ENCODE measurements around the gene DGLUCY. TPM values are rescaled to one million over a fixed set of nuclear protein-coding genes. Genes with fewer than 3 reads are reported as not detected.

DGLUCY gene
- total RNA-seq, 1 experiment from 2014 or later, result 54.8 TPM

DNA sequence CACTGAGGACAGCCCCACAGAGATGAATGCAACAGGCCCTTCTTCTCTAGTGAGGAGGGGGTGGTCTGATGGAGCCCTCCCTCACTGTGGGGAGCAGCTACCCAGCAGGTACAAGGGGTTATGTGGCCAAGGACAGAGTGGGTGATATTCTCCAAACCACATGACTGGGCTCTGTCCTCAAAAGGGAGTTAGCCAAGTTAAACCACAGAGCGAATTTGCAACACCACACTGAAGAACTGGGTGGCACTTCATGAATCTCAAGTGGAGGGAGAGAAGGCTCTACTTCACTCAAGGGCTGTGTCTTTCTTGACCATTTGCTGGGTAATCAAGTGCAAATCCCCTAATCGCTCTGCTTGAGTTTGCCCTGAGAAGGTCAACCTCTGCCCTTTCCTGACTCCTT is 118.2 kb downstream of the DGLUCY start:
- no peaks in the 10 kb centered on the region for H3K4me1 ChIP-seq
- DNase-seq, result no peak
- TF ChIP-seq, protein P1, sequence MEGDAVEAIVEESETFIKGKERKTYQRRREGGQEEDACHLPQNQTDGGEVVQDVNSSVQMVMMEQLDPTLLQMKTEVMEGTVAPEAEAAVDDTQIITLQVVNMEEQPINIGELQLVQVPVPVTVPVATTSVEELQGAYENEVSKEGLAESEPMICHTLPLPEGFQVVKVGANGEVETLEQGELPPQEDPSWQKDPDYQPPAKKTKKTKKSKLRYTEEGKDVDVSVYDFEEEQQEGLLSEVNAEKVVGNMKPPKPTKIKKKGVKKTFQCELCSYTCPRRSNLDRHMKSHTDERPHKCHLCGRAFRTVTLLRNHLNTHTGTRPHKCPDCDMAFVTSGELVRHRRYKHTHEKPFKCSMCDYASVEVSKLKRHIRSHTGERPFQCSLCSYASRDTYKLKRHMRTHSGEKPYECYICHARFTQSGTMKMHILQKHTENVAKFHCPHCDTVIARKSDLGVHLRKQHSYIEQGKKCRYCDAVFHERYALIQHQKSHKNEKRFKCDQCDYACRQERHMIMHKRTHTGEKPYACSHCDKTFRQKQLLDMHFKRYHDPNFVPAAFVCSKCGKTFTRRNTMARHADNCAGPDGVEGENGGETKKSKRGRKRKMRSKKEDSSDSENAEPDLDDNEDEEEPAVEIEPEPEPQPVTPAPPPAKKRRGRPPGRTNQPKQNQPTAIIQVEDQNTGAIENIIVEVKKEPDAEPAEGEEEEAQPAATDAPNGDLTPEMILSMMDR (IDR thresholded peaks at IDR 0.05; ENCODE audit: insufficient read depth in 1 of 2, low read depth in 1 of 2, low read length in 1 of 2, severe bottlenecking in 1 of 2, unreplicated experiment in 1 of 2), result no peak
- H3K4me1 Mint-ChIP-seq (ENCODE audit: low read depth, unreplicated experiment), result no peaks in the 10 kb centered on the region
- H3K27me3 ChIP-seq (replicated peaks; ENCODE audit: control insufficient read depth, insufficient read depth, low read length), result no peaks in the 10 kb centered on the region
- H3K4me3 Mint-ChIP-seq (ENCODE audit: unreplicated experiment), result no peak overlapping the region
- no peak overlapping the region for H3K27ac Mint-ChIP-seq (ENCODE audit: unreplicated experiment)
- 0 out of 2 replicates have a peak, but pooled peaks cover 6% of the 10 kb centered on the region for H3K9me3 ChIP-seq
- ChIA-PET POLR2A (no interaction called here), CTCF (no interaction called here)
- H3K27me3 Mint-ChIP-seq (ENCODE audit: insufficient read depth, unreplicated experiment), result no peaks in the 10 kb centered on the region
- intact Hi-C loops (cut with micrococcal nuclease; ENCODE audit: unreplicated experiment), result no loop called here
- no peaks in the 10 kb centered on the region for H3K36me3 Mint-ChIP-seq (ENCODE audit: insufficient read depth, unreplicated experiment)
- no peaks in the 10 kb centered on the region for H3K36me3 ChIP-seq (ENCODE audit: control insufficient read depth, insufficient read depth, low read length)
- H3K4me3 ChIP-seq (ENCODE audit: low read depth, low read length), result no peak overlapping the region
- BruUV-seq (replicated peaks), result no TSS peak
- no peaks in the 10 kb centered on the region for H3K9me3 Mint-ChIP-seq (ENCODE audit: unreplicated experiment)

DNA sequence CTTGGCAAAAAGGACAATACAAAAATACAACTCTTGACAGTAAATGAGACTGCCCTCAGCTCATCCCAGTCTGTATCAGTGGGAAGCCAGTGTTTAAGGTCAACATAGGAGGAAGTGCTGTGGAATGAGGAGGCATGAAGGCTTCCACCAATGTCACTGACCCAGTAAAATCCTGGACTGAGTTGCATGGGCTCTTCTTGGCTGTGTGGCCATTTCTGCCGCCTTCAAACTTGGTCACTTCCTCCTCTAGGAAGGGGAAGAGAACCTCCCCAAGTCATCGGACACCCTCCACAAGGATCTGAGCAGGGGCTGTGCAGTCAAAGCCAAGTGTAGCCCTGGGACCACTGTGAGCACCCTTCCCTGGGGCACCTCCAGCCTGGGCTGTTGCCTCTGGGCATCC is 118.7 kb downstream of the DGLUCY start:
- TF ChIP-seq, protein P1 (IDR thresholded peaks at IDR 0.05; ENCODE audit: insufficient read depth in 1 of 2, low read depth in 1 of 2, low read length in 1 of 2, severe bottlenecking in 1 of 2, unreplicated experiment in 1 of 2), result no peak
- intact Hi-C loops (cut with micrococcal nuclease; ENCODE audit: unreplicated experiment), result no loop called here
- H3K36me3 Mint-ChIP-seq (ENCODE audit: insufficient read depth, unreplicated experiment), result no peaks in the 10 kb centered on the region
- ChIA-PET POLR2A (no interaction called here), CTCF (no interaction called here)
- no peak overlapping the region for H3K4me3 Mint-ChIP-seq (ENCODE audit: unreplicated experiment)
- no peaks in the 10 kb centered on the region for H3K27me3 ChIP-seq (replicated peaks; ENCODE audit: control insufficient read depth, insufficient read depth, low read length)
- no peaks in the 10 kb centered on the region for H3K9me3 Mint-ChIP-seq (ENCODE audit: unreplicated experiment)
- no peak for DNase-seq
- H3K4me3 ChIP-seq (ENCODE audit: low read depth, low read length), result no peak overlapping the region
- H3K4me1 Mint-ChIP-seq (ENCODE audit: low read depth, unreplicated experiment), result no peaks in the 10 kb centered on the region
- no peaks in the 10 kb centered on the region for H3K4me1 ChIP-seq
- H3K9me3 ChIP-seq, result 0 out of 2 replicates have a peak, but pooled peaks cover 6% of the 10 kb centered on the region
- no peaks in the 10 kb centered on the region for H3K27me3 Mint-ChIP-seq (ENCODE audit: insufficient read depth, unreplicated experiment)
- BruUV-seq (replicated peaks), result no TSS peak
- H3K27ac Mint-ChIP-seq (ENCODE audit: unreplicated experiment), result no peak overlapping the region
- H3K36me3 ChIP-seq (ENCODE audit: control insufficient read depth, insufficient read depth, low read length), result no peaks in the 10 kb centered on the region

DNA sequence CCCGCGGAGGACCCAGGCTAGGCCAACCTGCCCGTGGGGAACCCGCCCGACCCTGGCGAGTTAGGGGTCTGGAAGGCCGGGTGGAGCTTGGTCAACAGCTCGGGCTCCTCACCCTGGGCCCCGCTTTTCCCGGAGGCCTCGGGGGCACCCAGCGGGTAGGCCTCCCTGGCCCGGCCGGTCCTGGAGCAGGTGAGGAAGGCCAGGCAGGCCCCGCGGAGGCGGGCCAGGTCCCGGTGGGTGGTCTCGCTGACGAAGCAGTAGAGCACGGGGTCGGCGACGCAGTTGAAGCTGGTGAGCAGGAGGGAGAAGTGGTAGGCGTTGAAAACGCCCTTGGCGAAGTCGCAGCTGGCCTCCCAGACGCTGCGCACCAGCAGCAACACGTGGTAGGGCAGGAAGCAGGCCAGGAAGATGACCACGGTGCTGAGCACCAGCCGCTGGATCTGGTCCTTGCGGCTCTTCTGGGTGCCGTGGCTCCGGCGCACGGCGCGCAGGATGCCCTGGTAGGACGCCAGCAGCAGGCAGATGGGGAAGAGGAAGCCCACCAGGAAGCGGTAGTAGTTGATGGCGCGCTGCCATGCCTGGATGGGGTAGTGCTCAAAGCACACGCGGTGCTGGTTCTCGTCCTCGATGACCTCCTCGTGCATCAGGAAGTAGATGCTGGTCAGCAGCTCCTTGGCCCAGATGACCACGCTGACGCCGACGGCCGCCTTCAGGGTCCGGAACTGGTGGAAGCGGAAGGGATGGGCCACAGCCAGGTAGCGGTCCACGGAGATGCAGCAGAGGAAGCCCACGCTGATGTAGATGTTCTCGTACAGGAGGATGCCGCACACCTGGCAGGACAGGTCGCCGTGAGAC is 120.3 kb downstream of the DGLUCY start:
- no TSS peak for BruUV-seq (replicated peaks)
- ChIA-PET POLR2A (no interaction called here), CTCF (no interaction called here)

More for the DNA sequence above, 120.3 kb downstream of the DGLUCY start:
- Histone ChIP-seq H3K4me1 (no peaks in the 10 kb centered on the region), H3K4me3 (ENCODE audit: low read depth, low read length) (no peak overlapping the region), H3K36me3 (ENCODE audit: control insufficient read depth, insufficient read depth, low read length) (no peaks in the 10 kb centered on the region), H3K9me3 (0 out of 2 replicates have a peak, but pooled peaks cover 6% of the 10 kb centered on the region), H3K27me3 (replicated peaks; ENCODE audit: control insufficient read depth, insufficient read depth, low read length) (no peaks in the 10 kb centered on the region)
- intact Hi-C loops (cut with micrococcal nuclease; ENCODE audit: unreplicated experiment), result no loop called here
- no peaks in the 10 kb centered on the region for H3K4me1 Mint-ChIP-seq (ENCODE audit: low read depth, unreplicated experiment)
- TF ChIP-seq, protein P1 (IDR thresholded peaks at IDR 0.05; ENCODE audit: insufficient read depth in 1 of 2, low read depth in 1 of 2, low read length in 1 of 2, severe bottlenecking in 1 of 2, unreplicated experiment in 1 of 2), result no peak
- H3K4me3 Mint-ChIP-seq (ENCODE audit: unreplicated experiment), result no peak overlapping the region
- H3K9me3 Mint-ChIP-seq (ENCODE audit: unreplicated experiment), result no peaks in the 10 kb centered on the region
- no peak for DNase-seq
- no peaks in the 10 kb centered on the region for H3K36me3 Mint-ChIP-seq (ENCODE audit: insufficient read depth, unreplicated experiment)
- H3K27ac Mint-ChIP-seq (ENCODE audit: unreplicated experiment), result no peak overlapping the region
- peaks cover 2% of the 10 kb centered on the region for H3K27me3 Mint-ChIP-seq (ENCODE audit: insufficient read depth, unreplicated experiment)

All from Caco-2 (cell line).